D721Med (cell line): Measurements from ENCODE around the gene OR1S2.

Experiments
- DNase-seq: peaks from one replicate; pipeline ENCODE4 v3.0.0; 2011; ENCODE audit warnings: low spot score; ENCODE audit not compliant: insufficient read length
- FAIRE-seq: peaks from 2 replicates; lab custom pipeline; 2011; peaks lifted over from hg19 to GRCh38; lab: Jason Lieb, UNC
- CTCF ChIP-seq: IDR thresholded peaks from 2 replicates; pipeline ENCODE4 v1.5.1; 2012; ENCODE audit warnings: mild to moderate bottlenecking, control low read depth; ENCODE audit not compliant: insufficient read depth; ENCODE audit errors: missing control alignments

OR1S2 gene

GRCh38 chr11:58177409-58178054 is 26.4 kb downstream of the OR1S2 start:
- FAIRE-seq: no peak
- DNase-seq: no peak

GRCh38 chr11:58165504-58166106 is 38.3 kb downstream of the OR1S2 start:
- DNase-seq (no peak), FAIRE-seq (no peak)
- no peak for TF ChIP-seq CTCF

More at GRCh38 chr11:58177409-58178054, 26.4 kb downstream of the OR1S2 start:
- TF ChIP-seq CTCF: no peak

GRCh38 chr11:58164990-58165389 is 39.0 kb downstream of the OR1S2 start:
- DNase-seq (no peak), FAIRE-seq (no peak)
- no peak for TF ChIP-seq CTCF

- no peak for TF ChIP-seq CTCF
- FAIRE-seq: no peak
- no peak for DNase-seq
Measured at GRCh38 chr11:58164389-58164788, 39.6 kb downstream of the OR1S2 start.
